ENCODE measurements around the gene UVSSA.
"Not testable (repeated sequence)": the region's sequence is repeated elsewhere in the genome, so short reads cannot be mapped to it uniquely, and the experiment has no call there.

UVSSA gene

DNA sequence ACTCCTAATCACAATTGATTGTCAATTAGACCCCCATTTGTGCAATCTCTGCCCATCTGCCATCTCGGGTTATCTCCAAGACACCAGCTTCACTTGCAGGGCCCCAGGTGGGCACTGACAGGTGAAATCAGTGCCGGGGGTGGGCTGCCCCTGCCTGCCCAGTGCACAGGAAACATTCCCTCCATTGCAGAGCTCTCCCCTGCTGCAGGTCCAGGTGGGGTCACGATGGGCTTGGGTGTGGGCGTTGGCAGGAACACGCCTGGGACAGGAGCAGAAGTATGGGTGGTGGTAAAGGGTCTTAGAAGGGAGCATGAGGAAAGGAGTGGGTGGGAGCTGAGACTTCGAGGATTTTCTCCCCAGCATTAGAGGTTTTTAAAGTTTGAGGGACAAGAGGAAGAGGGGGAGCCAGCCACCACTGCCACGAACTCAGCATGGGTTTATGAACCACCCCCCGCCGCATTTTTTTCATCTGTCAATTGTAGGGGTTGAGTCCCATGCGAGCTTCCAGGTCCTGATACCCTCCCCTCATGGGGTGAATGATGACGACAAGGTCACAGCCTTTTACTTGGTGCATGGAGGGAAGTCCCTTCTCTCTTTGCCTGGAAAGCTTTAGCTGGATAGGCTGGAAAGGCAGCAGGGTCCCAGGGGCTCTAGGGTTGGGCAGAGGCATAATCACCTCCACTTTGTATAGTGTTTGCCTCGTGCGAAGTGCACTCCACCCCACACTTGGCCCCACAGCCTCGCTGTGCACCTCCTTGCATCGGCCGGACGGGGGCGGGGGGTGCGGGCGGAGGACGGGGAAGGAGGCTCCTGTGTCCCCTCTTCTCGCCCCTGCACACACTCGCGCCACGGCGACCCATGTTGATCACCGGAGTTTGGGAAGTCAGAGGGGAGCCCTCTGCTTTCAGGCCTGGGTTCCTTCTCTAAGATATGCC lies 62.8 kb downstream of the UVSSA start:
- peak; percentile 13 for DNase-seq

- peak; percentile 54 for DNase-seq
Measured at GRCh38 chr4:1410491-1411325, 63.7 kb downstream of the UVSSA start.

- DNase-seq: peak; percentile 13
Measured at GRCh38 chr4:1411436-1412375, 64.7 kb downstream of the UVSSA start.

- no peak for DNase-seq
Measured at GRCh38 chr4:1412376-1413203, 65.6 kb downstream of the UVSSA start.

DNA sequence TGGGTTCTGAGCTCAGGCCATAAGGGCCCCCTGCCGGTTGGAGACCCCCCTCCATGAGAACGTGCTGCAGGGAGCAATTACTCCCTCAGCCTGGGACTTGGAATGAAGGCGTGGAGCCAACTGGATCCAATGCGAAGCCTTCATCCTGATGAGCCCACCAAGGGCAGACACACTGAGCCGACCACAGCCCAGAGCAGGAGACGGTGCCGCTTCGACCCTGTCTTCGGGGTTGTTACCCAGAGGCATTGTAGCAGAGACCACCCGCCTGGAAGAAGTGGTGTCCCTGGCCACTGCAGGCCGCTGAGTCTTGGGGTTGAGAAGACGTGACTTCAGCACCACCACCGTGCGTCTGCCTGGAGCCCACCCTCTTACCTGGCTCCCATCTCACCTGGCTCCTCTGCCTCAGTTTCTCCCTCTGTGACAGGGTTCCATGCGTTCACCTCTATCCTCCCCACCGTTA lies 66.2 kb downstream of the UVSSA start:
- peak; percentile 13 for DNase-seq

DNA sequence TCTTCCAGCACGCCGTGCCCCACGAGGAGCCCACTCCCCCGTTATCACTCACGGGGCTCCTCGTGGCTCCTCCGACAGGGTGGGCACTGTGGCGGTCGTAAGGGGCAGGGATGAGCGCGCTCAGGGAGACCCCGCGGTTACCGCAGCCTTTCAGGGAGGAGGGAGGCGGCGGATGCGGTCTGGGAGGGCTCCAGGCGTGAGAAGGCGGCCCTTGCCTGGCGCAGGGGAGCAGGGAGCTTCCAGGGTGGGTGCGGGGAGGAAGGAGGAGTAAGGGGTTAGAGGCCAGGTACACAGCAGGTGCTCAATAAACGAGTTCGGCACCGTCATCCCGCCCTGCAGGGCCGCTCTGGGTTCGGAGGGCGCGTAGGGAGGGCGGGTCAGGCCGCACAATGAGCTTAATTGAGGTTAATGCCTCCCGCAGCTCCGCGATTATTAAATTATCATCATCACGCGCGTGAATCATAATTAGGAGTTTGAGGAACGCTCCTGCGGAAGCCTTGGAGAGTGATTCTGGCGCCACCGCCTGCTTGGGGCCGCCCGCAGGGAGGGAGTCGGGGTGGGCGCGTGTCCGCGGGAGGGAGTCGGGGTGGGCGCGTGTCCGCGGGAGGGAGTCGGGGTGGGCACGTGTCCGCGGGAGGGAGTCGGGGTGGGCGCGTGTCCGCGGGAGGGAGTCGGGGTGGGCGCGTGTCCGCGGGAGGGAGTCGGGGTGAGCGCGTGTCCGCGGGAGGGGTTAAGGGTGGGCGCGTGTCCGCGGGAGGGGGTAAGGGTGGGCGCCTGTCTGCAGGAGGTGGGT lies 66.9 kb downstream of the UVSSA start:
- no peak for DNase-seq

DNA sequence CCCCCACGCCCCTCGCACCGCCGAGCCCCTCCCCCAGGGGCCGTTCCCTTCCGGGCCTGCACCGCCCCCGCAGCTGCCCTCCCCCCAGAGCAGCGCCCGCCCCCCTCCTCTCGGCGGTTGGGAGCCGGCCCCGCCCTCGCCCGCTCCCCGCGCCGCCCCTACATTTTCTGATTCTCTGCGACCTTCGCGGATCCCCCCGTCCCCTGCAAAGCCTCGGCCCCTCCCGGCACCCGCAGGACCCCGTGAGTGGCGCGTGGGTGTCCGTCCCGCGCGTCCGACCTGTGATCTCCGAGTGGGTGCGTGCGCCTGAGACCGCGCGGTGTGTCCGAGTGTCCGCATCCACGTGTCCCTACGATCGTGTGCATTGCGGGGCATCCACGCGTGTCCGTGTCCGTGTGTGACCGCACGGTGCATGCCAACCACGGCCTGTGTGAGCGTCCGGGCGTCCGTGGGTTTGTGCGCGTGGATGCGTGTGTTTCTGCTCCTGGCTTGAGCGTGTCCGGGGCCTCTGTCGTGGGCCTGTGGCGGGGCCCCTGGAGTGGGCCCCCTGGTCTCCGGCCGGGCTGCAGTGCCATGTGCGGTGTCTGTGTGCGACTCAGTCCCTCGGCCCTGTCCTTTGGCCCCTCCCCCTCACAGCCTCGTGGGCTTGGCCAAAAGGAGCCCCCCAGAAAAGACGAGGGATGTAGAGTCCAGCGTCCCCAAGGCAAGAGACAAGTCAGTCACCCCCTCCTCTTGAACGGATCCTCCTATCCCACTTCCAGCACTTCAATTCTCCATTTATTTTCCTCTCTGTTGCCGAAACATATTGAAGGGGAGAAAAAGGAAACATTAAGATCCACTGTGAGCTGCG lies 68.0 kb downstream of the UVSSA start:
- peak; percentile 6 for DNase-seq

GRCh38 chr4:1415681-1415981 lies 68.6 kb downstream of the UVSSA start:
- DNase-seq: no peak

DNA sequence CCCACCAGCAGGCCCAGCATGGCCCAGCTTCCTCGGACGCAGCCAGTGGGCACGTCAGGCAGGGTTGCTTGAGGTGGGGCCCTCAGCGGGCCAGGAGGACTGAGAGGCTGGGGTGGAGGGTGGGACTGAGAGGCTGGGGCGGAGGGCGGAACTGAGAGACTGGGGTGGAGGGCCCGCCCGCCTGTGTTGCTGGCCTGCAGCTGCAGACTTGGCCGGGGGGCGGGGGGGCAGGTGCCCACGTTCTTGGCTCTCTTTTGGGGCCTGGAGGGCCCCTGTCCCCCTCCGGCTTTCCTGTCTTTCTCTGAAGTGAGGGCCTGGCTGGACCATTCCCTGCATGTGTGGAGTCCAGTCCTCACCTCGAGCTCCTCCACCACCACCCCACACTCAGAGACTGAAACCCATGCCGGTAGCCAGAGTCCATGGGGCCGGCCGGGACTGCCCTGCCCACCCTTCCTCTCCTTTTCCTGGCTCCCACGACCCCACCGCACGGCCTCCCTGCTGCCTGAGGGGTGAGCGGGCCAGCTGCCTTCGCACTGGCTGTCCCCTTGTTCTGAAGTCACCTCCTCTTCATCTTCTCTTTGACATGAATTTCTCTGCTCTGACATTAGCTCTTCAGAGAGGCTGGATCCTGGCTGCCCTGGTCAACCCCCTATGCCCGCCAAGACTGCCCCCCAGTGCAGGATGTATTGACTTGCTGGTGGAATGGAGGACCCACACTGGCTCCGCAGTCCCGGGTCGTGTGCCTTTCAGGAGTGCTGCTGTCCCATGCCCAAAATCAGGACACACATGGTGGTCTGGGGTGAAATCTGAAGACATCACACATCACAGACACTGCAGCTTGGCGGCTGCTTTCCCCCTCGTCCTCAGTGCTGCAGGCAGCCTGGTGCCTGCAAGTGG lies 69.3 kb downstream of the UVSSA start:
- DNase-seq: peak; percentile 10

DNA sequence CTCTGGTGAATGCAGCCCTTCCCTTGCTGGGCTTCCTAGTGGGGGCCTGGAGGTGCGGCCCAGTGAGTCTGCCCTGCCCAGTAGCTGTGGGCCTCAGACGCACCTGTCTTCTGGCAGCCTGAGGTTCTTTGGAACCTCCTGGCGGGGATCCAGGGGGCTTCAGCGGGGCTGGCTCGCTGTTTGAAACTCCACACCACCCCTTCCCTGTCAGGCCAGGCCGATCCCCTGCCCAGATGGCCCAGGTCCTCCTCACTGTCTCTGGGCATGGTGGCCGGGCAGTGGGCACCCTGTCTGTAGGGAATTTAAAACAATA lies 69.9 kb downstream of the UVSSA start:
- no peak for DNase-seq

GRCh38 chr4:1417522-1418390 lies 70.7 kb downstream of the UVSSA start:
- no peak for DNase-seq

DNA sequence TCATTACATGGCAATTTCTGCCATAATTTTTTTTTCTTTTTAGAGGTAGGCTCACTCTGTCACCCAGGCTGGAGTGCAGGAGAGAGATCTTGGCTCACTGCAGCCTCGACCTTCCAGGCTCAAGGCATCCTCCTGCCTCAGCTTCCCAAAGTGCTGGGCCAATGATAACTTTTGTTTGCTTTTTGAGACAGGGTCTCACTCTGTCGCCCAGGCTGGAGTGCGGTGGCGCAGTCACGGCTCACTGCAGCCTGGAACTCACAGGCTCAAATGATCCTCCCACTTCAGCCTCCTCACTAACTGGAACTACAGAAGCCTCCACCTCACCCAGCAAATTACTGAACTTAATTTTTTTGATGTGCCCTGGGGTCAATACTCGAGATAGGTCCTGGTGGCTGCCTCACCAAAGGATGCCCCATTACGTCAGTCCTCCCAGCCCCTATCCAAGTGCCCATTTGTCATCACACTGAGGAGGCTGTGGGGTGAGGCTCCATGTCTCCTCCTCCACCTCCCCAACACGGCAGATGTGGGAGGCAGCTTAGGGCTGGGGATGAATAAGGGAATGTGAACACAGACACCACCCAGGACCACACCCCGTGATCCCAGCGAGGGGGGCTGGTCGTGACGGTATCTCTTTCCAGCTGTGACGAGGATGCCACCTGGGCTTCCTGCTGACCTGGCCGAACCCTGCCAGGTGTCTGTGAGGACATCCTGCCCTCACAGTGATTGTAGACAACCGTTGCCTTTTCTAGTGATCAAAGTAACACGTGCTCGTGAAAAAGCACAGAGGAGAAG lies 71.7 kb downstream of the UVSSA start:
- no peak for DNase-seq

- DNase-seq: no peak
Measured at GRCh38 chr4:1419708-1420107, 72.7 kb downstream of the UVSSA start.

GRCh38 chr4:1421657-1422056 lies 74.6 kb downstream of the UVSSA start:
- no peak for DNase-seq

DNA sequence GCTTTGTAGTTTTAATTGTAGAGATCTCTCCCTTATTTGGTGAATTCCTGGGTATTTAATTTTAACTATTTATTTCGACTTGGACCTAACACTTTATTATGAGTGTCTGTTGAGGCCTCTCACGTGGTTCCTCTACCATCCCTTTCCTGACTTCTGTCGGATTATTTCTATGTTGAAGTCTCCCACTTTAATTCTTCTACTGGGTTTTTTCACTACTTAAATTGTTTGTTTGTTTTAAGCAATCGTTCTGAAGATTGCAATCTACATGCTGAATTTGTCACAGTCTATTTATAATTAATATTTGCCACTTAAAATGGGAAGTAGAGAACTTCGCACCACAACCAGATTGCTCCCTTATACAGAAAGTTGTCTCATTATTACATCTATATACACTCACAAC lies 80.0 kb downstream of the UVSSA start:
- DNase-seq: no peak

DNA sequence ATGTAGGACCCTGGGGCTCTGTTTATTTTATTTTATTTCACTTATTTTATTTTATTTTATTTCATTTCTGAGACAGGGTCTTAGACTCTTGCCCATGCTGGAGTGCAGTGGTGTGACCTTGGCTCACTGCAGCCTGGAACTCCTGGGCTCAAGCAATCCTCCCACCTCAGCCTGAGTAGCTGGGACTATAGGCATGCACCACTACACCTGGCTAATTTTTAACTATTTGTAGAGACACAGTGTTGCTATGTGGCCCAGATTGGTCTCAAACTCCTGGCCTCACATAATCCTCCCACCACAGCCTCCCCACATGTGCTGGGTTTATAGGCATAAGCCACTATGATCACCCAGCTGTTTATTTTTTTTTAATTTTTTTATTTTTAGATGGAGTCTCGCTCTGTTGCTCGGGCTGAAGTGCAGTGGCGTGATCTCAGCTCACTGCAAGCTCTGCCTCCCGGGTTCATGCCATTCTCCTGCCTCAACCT lies 96.7 kb downstream of the UVSSA start:
- not testable (repeated sequence) for DNase-seq

All from activated T-cell treated with anti-CD3 and anti-CD28 coated beads, Interleukin-2, amount 50 U/mL, for 1 hour (primary cell).